ENCODE measurements around the gene ZAP70. TPM values are rescaled to one million over a fixed set of nuclear protein-coding genes. Genes with fewer than 3 reads are reported as not detected.

The ZAP70 gene
- total RNA-seq, 1 donor from 2014 or later, result 1.1 TPM

DNA sequence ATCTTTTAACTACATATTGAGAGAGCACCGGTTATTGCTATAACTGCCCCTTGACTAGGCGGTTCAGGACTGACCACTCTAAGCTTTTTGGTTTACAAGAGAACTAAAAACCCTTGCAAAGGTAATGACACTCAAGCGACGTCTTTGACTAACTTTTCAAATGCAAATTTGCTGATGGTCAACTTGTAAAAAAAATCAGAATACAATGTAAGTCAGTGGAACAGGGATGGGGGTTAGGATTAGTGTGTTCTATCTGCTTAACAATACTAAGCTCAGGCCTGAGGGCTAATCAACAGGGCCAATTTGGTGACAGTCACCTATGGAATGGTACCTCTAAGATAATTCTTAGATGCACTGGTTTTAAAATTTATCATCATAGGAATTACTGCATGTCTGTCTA, 57.1 kb downstream of the ZAP70 start:
- Mint-ChIP-seq H3K4me3 (ENCODE audit: unreplicated experiment) (no peak overlapping the region), H3K27ac (ENCODE audit: unreplicated experiment) (no peak overlapping the region), H3K4me1 (ENCODE audit: unreplicated experiment) (peaks cover 2% of the 10 kb centered on the region), H3K27me3 (ENCODE audit: unreplicated experiment) (no peaks in the 10 kb centered on the region), H3K9me3 (ENCODE audit: unreplicated experiment) (no peaks in the 10 kb centered on the region), H3K36me3 (ENCODE audit: unreplicated experiment) (peaks cover 40% of the 10 kb centered on the region)
- DNase-seq (ENCODE audit: extremely low spot score, unreplicated experiment), result peak; percentile 0
- TF ChIP-seq, protein P1, sequence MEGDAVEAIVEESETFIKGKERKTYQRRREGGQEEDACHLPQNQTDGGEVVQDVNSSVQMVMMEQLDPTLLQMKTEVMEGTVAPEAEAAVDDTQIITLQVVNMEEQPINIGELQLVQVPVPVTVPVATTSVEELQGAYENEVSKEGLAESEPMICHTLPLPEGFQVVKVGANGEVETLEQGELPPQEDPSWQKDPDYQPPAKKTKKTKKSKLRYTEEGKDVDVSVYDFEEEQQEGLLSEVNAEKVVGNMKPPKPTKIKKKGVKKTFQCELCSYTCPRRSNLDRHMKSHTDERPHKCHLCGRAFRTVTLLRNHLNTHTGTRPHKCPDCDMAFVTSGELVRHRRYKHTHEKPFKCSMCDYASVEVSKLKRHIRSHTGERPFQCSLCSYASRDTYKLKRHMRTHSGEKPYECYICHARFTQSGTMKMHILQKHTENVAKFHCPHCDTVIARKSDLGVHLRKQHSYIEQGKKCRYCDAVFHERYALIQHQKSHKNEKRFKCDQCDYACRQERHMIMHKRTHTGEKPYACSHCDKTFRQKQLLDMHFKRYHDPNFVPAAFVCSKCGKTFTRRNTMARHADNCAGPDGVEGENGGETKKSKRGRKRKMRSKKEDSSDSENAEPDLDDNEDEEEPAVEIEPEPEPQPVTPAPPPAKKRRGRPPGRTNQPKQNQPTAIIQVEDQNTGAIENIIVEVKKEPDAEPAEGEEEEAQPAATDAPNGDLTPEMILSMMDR (IDR thresholded peaks at IDR 0.05), result no peak

DNA sequence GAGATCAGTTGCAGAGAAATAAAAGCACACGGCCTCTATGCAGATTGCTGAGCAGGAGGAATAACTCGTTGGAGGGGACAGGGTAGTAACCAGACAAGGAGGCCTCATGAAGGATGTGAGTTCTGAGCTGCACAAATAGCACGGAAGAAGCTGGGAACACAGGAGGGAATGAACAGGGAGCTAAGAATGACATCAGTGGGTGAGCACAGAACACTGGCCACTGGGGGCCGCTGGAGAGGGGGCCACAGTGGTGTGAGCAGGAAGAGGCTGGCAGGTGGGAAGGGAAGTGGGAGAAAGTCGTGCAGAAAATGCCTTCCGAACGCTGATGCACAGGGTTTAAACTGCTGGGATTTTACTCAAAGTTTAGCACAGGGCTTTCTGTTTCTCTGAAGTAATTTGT, 61.0 kb downstream of the ZAP70 start:
- no peak for DNase-seq (ENCODE audit: extremely low spot score, unreplicated experiment)
- H3K4me3 Mint-ChIP-seq (ENCODE audit: unreplicated experiment), result no peak overlapping the region
- H3K9me3 Mint-ChIP-seq (ENCODE audit: unreplicated experiment), result no peaks in the 10 kb centered on the region
- peaks cover 44% of the 10 kb centered on the region for H3K36me3 Mint-ChIP-seq (ENCODE audit: unreplicated experiment)
- H3K4me1 Mint-ChIP-seq (ENCODE audit: unreplicated experiment), result peaks cover 5% of the 10 kb centered on the region
- H3K27me3 Mint-ChIP-seq (ENCODE audit: unreplicated experiment), result no peaks in the 10 kb centered on the region
- no peak overlapping the region for H3K27ac Mint-ChIP-seq (ENCODE audit: unreplicated experiment)
- TF ChIP-seq, protein P1 (IDR thresholded peaks at IDR 0.05), result peak; percentile 41

DNA sequence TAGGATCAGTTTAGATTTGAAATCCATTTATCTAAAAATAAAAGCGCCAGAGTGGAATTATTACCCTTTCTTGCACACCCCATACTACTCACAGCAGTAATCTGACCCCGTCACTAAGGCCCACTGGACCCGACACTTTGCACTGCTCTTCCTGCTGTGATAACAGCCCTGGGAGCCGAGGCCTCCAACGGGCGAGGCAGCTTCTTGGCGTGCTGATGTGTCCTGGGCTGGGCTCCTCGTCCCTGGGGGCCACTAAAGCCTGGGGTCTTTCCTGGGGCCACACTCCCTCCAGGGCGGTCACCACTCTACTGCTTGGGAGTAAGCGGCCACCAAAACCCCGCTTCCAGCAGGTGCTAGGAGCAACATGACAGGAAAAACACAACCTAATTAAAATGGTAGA, 61.7 kb downstream of the ZAP70 start:
- Mint-ChIP-seq H3K27ac (ENCODE audit: unreplicated experiment) (no peak overlapping the region), H3K9me3 (ENCODE audit: unreplicated experiment) (no peaks in the 10 kb centered on the region), H3K4me1 (ENCODE audit: unreplicated experiment) (peaks cover 5% of the 10 kb centered on the region), H3K4me3 (ENCODE audit: unreplicated experiment) (no peak overlapping the region), H3K36me3 (ENCODE audit: unreplicated experiment) (peaks cover 44% of the 10 kb centered on the region), H3K27me3 (ENCODE audit: unreplicated experiment) (no peaks in the 10 kb centered on the region)
- DNase-seq (ENCODE audit: extremely low spot score, unreplicated experiment), result no peak
- TF ChIP-seq, protein P1 (IDR thresholded peaks at IDR 0.05), result no peak

DNA sequence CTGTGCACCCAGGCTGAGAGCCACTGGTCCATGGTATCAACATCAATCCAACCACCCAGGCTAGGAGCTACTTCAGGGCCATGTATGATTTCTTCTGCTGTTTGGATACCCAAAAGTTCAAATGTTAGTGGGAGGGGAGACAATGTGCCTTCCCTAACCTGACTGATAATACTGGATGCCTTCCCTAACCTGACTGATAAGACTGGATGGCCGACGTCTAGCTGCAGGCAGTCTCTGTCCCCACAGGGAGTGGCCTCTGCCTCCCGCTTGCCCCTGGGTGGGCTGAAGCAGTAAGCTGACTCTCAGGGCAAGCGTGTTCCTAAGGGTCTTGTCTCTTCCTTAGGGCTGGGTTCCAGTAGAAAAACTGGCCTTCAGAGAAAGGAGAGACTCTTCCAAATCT, 65.8 kb downstream of the ZAP70 start:
- Mint-ChIP-seq H3K9me3 (ENCODE audit: unreplicated experiment) (no peaks in the 10 kb centered on the region), H3K4me3 (ENCODE audit: unreplicated experiment) (no peak overlapping the region), H3K27me3 (ENCODE audit: unreplicated experiment) (no peaks in the 10 kb centered on the region), H3K27ac (ENCODE audit: unreplicated experiment) (no peak overlapping the region), H3K4me1 (ENCODE audit: unreplicated experiment) (peaks cover 5% of the 10 kb centered on the region), H3K36me3 (ENCODE audit: unreplicated experiment) (peaks cover 25% of the 10 kb centered on the region)
- TF ChIP-seq, protein P1 (IDR thresholded peaks at IDR 0.05), result no peak
- DNase-seq (ENCODE audit: extremely low spot score, unreplicated experiment), result no peak

DNA sequence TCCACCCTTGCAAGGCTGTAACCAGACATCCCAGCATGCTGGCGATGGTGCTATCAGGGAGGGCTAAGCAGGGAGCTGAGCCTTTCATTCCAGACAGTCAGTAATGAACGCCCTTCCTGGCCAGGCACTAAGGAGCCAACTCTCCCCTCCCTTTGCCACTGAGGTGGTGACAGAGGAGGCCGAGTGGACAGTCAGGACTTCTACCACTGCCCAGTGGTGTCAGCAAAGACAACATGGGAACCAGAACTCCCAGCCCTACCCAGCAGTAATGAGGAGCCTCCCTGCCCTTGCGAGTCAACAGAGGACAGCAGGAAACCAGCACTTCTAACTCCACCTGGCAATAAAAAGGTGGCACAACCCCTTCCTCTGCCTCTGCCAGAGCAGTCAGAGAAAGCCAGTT, 68.6 kb downstream of the ZAP70 start:
- Mint-ChIP-seq H3K4me1 (ENCODE audit: unreplicated experiment) (peaks cover 5% of the 10 kb centered on the region), H3K36me3 (ENCODE audit: unreplicated experiment) (peaks cover 5% of the 10 kb centered on the region), H3K27ac (ENCODE audit: unreplicated experiment) (no peak overlapping the region), H3K27me3 (ENCODE audit: unreplicated experiment) (no peaks in the 10 kb centered on the region), H3K4me3 (ENCODE audit: unreplicated experiment) (no peak overlapping the region), H3K9me3 (ENCODE audit: unreplicated experiment) (no peaks in the 10 kb centered on the region)
- TF ChIP-seq, protein P1 (IDR thresholded peaks at IDR 0.05), result no peak
- no peak for DNase-seq (ENCODE audit: extremely low spot score, unreplicated experiment)

Data from osteocyte (in vitro differentiated cells).